Gastroesophageal sphincter (tissue), 3 donors: Measurements from ENCODE around the gene SRSF5.

ENCODE experiments used
- POLR2AphosphoS5 ChIP-seq: sonication (generic); formaldehyde crosslinking; IDR thresholded peaks from one replicate; pipeline ENCODE4 v1.6.1; 2017; ENCODE audit warnings: antibody characterized with exemption
- TF ChIP-seq, protein P1 (sequence below), 4 experiments: fragments of 200-600 bp in 2 of 4; fragments of 450-650 bp in 2 of 4; sonication (generic) in 1 of 4; IDR thresholded peaks; one replicate each; pipeline ENCODE4 v1.5.1; 2017 to 2019; ENCODE audit warnings: antibody characterized with exemption in 4 of 4, mild to moderate bottlenecking in 2 of 4, moderate library complexity in 2 of 4

DNA sequence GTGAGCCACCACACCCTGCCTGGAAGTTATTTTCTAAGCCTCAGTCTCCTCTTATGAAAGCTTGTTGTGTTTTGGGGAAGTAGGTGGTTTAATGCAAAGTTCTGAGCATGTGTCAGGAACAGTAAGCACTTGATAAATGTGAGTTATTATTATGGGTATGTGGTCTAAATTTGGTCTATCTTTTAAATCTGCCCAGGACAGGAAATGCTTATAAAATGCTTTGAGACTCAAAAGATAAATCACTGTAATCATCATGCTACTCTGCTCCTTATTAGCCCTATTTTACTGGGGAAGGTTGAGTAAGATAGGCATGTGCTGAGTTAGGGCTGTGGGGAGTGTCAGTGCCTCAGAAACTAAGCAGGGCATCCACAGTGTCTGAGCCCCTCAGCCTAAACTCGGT lies 13.1 kb upstream of the SRSF5 start:
- no peak for TF ChIP-seq POLR2AphosphoS5
- TF ChIP-seq, protein P1, sequence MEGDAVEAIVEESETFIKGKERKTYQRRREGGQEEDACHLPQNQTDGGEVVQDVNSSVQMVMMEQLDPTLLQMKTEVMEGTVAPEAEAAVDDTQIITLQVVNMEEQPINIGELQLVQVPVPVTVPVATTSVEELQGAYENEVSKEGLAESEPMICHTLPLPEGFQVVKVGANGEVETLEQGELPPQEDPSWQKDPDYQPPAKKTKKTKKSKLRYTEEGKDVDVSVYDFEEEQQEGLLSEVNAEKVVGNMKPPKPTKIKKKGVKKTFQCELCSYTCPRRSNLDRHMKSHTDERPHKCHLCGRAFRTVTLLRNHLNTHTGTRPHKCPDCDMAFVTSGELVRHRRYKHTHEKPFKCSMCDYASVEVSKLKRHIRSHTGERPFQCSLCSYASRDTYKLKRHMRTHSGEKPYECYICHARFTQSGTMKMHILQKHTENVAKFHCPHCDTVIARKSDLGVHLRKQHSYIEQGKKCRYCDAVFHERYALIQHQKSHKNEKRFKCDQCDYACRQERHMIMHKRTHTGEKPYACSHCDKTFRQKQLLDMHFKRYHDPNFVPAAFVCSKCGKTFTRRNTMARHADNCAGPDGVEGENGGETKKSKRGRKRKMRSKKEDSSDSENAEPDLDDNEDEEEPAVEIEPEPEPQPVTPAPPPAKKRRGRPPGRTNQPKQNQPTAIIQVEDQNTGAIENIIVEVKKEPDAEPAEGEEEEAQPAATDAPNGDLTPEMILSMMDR (IDR thresholded peaks at IDR 0.05): no peak
